A673 (cell line): ENCODE results near the gene PYDC2. TPM values are rescaled to one million over a fixed set of nuclear protein-coding genes. Genes with fewer than 3 reads are reported as not detected.
"Not testable (repeated sequence)": the region's sequence is repeated elsewhere in the genome, so short reads cannot be mapped to it uniquely, and the experiment has no call there.

Source experiments
- BruUV-seq: library from RNA; stranded (reverse); fragments of 400-500 nt; replicated peaks from 2 replicates; lab custom pipeline; 2021; lab: Mats Ljungman, UMichigan
- CTCF ChIA-PET: fragments of 300-600 bp; sonication (Branson Sonifier 250); formaldehyde crosslinking; loops from one replicate; lab custom pipeline; 2022; ENCODE audit warnings: antibody characterized with exemption; lab: Charles Lee
- POLR2A ChIA-PET: fragments of 300-600 bp; sonication (Branson Sonifier 250); formaldehyde crosslinking; loops from one replicate; lab custom pipeline; 2022; ENCODE audit warnings: antibody characterized with exemption; ENCODE audit not compliant: low non-redundant PET; lab: Charles Lee
- DNase-seq: peaks from one replicate; pipeline ENCODE4 v3.0.0-alpha.2; 2015; ENCODE audit warnings: low spot score
- H3K27ac ChIP-seq: fragments of 200-600 bp; sonication (generic); 2 replicates; pipeline ENCODE4 v1.5.1; 2016; ENCODE audit warnings: mixed run types, low read depth, mild to moderate bottlenecking, mixed read lengths, antibody characterized with exemption, low read length; ENCODE audit not compliant: poor library complexity, severe bottlenecking
- H3K27me3 ChIP-seq: fragments of 200-600 bp; sonication (generic); replicated peaks from 2 replicates; pipeline ENCODE4 v1.6.1; 2017; ENCODE audit warnings: mixed run types, low read depth, mild to moderate bottlenecking, mixed read lengths, antibody characterized with exemption, low read length; ENCODE audit not compliant: insufficient read depth, poor library complexity
- H3K36me3 ChIP-seq: fragments of 200-600 bp; sonication (generic); 2 replicates; pipeline ENCODE4 v1.6.1; 2016; ENCODE audit warnings: mixed run types, mild to moderate bottlenecking, mixed read lengths, antibody characterized with exemption, low read length; ENCODE audit not compliant: insufficient read depth, poor library complexity, severe bottlenecking
- H3K4me1 ChIP-seq: fragments of 200-600 bp; sonication (generic); 2 replicates; pipeline ENCODE4 v1.6.1; 2017; ENCODE audit warnings: mixed run types, mild to moderate bottlenecking, mixed read lengths, antibody characterized with exemption, low read length; ENCODE audit not compliant: insufficient read depth, poor library complexity, severe bottlenecking
- H3K4me3 ChIP-seq: fragments of 200-600 bp; sonication (generic); 2 replicates; pipeline ENCODE4 v1.5.1; 2016; ENCODE audit warnings: low read depth, mixed run types, mild to moderate bottlenecking, mixed read lengths, low read length; ENCODE audit not compliant: poor library complexity, severe bottlenecking
- H3K9me3 ChIP-seq: fragments of 200-600 bp; sonication (generic); 2 replicates; pipeline ENCODE4 v1.6.1; 2016; ENCODE audit warnings: mixed run types, low read depth, mild to moderate bottlenecking, mixed read lengths, antibody characterized with exemption, low read length; ENCODE audit not compliant: poor library complexity, severe bottlenecking
- EZH2 ChIP-seq: fragments of 200-600 bp; sonication (generic); IDR thresholded peaks from 2 replicates; pipeline ENCODE4 v1.6.1; 2017; ENCODE audit warnings: borderline replicate concordance, low read depth, mild to moderate bottlenecking, mixed read lengths, antibody characterized with exemption, low read length; ENCODE audit not compliant: poor library complexity, severe bottlenecking
- intact Hi-C: fragments of 100-400 bp; cut with micrococcal nuclease; formaldehyde crosslinking; loops from one replicate; pipeline ENCODE4 v1.10.0; 2022; ENCODE audit not compliant: unreplicated experiment
- total RNA-seq: library from RNA; stranded (reverse); gene quantifications from 2 replicates; pipeline ENCODE4 v1.2.3, GENCODE V29; 2021
- TF ChIP-seq, protein P1 (sequence below): fragments of 300-800, 200-600 bp; sonication (generic); conservative IDR thresholded peaks from 2 replicates; pipeline ENCODE4 v1.5.1; 2017; ENCODE audit warnings: low read depth, mild to moderate bottlenecking, antibody characterized with exemption, low read length, moderate library complexity, mixed read lengths

PYDC2 gene
- total RNA-seq, 1 experiment from 2014 or later: not detected

DNA sequence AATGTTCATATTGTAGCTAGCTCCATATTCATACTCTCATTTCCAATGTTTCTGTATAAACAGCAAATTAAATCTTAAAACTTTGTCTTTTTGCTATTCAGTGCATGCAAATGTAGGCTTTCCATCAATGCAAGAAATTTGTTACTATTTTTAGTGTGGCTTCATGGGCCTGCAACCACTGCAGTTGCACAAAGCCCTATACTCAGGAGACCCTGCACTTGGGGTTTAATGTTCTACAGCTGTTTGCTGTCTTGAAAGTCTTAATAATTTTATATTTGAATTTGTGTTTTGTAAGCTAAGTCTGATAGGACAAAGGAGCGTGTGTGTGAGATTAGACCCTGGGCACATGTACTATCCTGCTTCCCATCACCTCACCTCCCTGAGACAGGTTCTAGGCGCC lies 9.6 kb downstream of the PYDC2 start:
- intact Hi-C loops: no loop called here
- DNase-seq: no peak
- Histone ChIP-seq H3K4me1 (no peaks in the 10 kb centered on the region), H3K9me3 (no peaks in the 10 kb centered on the region), H3K27ac (no peak overlapping the region), H3K27me3 (no peaks in the 10 kb centered on the region), H3K4me3 (no peak overlapping the region), H3K36me3 (no peaks in the 10 kb centered on the region)
- BruUV-seq: no TSS peak
- ChIA-PET POLR2A (interaction anchor here (0.7 kb wide), 1 partner anchor 161 kb away, joined by 6 read pairs; no protein-coding TSS in a partner anchor), CTCF (no interaction called here)
- TF ChIP-seq, protein P1, sequence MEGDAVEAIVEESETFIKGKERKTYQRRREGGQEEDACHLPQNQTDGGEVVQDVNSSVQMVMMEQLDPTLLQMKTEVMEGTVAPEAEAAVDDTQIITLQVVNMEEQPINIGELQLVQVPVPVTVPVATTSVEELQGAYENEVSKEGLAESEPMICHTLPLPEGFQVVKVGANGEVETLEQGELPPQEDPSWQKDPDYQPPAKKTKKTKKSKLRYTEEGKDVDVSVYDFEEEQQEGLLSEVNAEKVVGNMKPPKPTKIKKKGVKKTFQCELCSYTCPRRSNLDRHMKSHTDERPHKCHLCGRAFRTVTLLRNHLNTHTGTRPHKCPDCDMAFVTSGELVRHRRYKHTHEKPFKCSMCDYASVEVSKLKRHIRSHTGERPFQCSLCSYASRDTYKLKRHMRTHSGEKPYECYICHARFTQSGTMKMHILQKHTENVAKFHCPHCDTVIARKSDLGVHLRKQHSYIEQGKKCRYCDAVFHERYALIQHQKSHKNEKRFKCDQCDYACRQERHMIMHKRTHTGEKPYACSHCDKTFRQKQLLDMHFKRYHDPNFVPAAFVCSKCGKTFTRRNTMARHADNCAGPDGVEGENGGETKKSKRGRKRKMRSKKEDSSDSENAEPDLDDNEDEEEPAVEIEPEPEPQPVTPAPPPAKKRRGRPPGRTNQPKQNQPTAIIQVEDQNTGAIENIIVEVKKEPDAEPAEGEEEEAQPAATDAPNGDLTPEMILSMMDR: no peak
- TF ChIP-seq EZH2: no peak

- no peaks in the 10 kb centered on the region for H3K9me3 ChIP-seq
- H3K36me3 ChIP-seq: no peaks in the 10 kb centered on the region
- no peak overlapping the region for H3K27ac ChIP-seq
- DNase-seq: no peak
- intact Hi-C loops: no loop called here
- no peaks in the 10 kb centered on the region for H3K4me1 ChIP-seq
- ChIA-PET CTCF (no interaction called here), POLR2A (no interaction called here)
- no peak for TF ChIP-seq EZH2
- TF ChIP-seq, protein P1: no peak
- no TSS peak for BruUV-seq
- H3K27me3 ChIP-seq: no peaks in the 10 kb centered on the region
- no peak overlapping the region for H3K4me3 ChIP-seq
These were observed 12.8 kb downstream of the PYDC2 start for GRCh38 chr3:191473661-191474198.

GRCh38 chr3:191476066-191476772 lies 15.3 kb downstream of the PYDC2 start:
- Histone ChIP-seq H3K27ac (no peak overlapping the region), H3K27me3 (no peaks in the 10 kb centered on the region), H3K4me1 (no peaks in the 10 kb centered on the region), H3K9me3 (no peaks in the 10 kb centered on the region), H3K36me3 (no peaks in the 10 kb centered on the region), H3K4me3 (no peak overlapping the region)
- ChIA-PET POLR2A (interaction anchor here (0.5 kb wide), 1 partner anchor 12 kb away, joined by 7 read pairs; no protein-coding TSS in a partner anchor), CTCF (no interaction called here)
- TF ChIP-seq, protein P1: no peak
- TF ChIP-seq EZH2: no peak
- BruUV-seq: no TSS peak
- DNase-seq: no peak
- intact Hi-C loops: no loop called here

- H3K27ac ChIP-seq, H3K4me1 ChIP-seq, POLR2A ChIA-PET, intact Hi-C loops, H3K36me3 ChIP-seq, CTCF ChIA-PET, H3K9me3 ChIP-seq, DNase-seq, H3K4me3 ChIP-seq, BruUV-seq, H3K27me3 ChIP-seq: not testable (repeated sequence)
These were observed 23.0 kb downstream of the PYDC2 start for GRCh38 chr3:191483994-191484393.
